Measurements from ENCODE around the gene NTN1. TPM values are rescaled to one million over a fixed set of nuclear protein-coding genes. Genes with fewer than 3 reads are reported as not detected.

The NTN1 gene
- total RNA-seq, 1 experiment from 2014 or later: 4.2 TPM

DNA sequence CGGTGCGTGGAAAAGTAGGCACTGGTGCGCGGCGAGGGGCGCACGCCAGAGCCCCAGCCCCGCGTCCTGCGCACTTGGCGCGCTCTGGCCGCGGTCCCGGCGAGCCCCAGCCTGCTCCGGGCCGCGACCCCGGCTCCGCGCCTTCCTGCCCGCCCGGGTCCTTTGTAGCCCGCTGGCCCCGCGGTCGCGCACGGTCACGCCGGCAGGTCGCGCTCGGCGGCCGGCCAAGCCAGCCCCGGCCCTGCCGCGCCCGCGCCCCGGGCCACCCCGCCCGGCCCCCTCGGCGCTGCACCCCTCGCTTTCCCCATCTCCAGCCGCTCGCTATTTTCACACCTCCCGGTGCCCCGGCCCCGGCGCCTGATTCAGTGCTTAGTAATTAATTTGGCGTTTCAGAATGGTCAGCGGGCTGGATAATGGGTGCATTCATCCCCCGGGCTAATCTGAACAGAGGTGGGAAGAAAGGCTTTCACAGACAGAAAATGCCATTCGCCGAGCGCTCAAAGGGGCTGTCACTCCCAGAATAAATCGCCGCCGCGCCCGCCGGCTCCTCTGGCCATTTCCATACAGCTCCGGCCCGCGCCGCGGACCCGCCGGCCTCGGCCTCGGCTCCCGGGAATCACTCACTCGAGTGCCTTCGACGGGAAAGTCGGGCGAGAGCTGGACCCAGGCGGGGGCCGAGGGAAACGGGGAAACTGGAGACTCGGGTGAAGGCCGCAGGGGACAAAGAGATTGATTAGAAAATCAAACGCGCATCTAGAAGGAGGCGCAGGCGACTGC, 17.8 kb upstream of the NTN1 start:
- RAD21 ChIA-PET (ENCODE audit: low non-redundant PET in 1 of 2, low total read pairs in 2 of 2, uncharacterized antibody in 2 of 2, unreplicated experiment in 2 of 2): no interaction called here
- no peak for DNase-seq (ENCODE audit: low read depth, low spot score)
- peaks cover 0 to 4% of the 10 kb centered on the region in 2 experiments; a peak in 1 of 4 replicates for H3K4me1 ChIP-seq (ENCODE audit: control insufficient read depth in 1 of 2, insufficient read depth in 2 of 2, low read length in 2 of 2)
- no peak overlapping the region for H3K4me3 ChIP-seq (replicated peaks in 1 of 2; ENCODE audit: low read depth in 1 of 2, low read length in 2 of 2)
- CTCF ChIA-PET: no interaction called here
- H3K27me3 ChIP-seq (ENCODE audit: insufficient read depth, low read length): no peaks in the 10 kb centered on the region
- POLR2A ChIA-PET: no interaction called here
- BruUV-seq (replicated peaks): no TSS peak
- H3K36me3 ChIP-seq (ENCODE audit: control insufficient read depth in 1 of 2, insufficient read depth in 2 of 2, low read length in 2 of 2): no peaks in the 10 kb centered on the region
- no peaks in the 10 kb centered on the region for H4K20me1 ChIP-seq (ENCODE audit: insufficient read depth)
- ATAC-seq: no peak
- H3K27ac ChIP-seq (ENCODE audit: low read depth, low read length): no peak overlapping the region
- no peaks in the 10 kb centered on the region for H3K79me2 ChIP-seq (ENCODE audit: insufficient read depth, low read length)
- intact Hi-C loops (cut with micrococcal nuclease): no loop called here
- 0 out of 4 replicates have a peak, but pooled peaks cover 0 to 3% of the 10 kb centered on the region in 2 experiments for H3K9me3 ChIP-seq (ENCODE audit: control insufficient read depth in 1 of 2, insufficient read depth in 1 of 2, low read depth in 1 of 2, low read length in 2 of 2)
- H3K4me2 ChIP-seq (ENCODE audit: low read length): no peak overlapping the region
- H3K9me2 ChIP-seq (ENCODE audit: insufficient read depth): no peaks in the 10 kb centered on the region
- no peak overlapping the region for H2AFZ ChIP-seq (ENCODE audit: low read depth, low read length, poor library complexity, severe bottlenecking)
- H3K9ac ChIP-seq (ENCODE audit: low read length): no peak overlapping the region
- TF ChIP-seq YY1 (IDR thresholded peaks at IDR 0.05; ENCODE audit: extremely low read depth, insufficient replicate concordance, low read depth, low read length) (no peak), ZNF274 (IDR thresholded peaks at IDR 0.05; ENCODE audit: low read depth, low read length) (no peak), EGR1 (IDR thresholded peaks at IDR 0.05; ENCODE audit: low read depth) (no peak), SP1 (IDR thresholded peaks at IDR 0.05; ENCODE audit: low read depth) (no peak), CBX3 (IDR thresholded peaks at IDR 0.05; ENCODE audit: low read depth) (no peak), POLR2A (IDR thresholded peaks at IDR 0.05; ENCODE audit: borderline replicate concordance, extremely low read depth, insufficient read depth, insufficient read length) (no peak)
- TF ChIP-seq, protein P1, sequence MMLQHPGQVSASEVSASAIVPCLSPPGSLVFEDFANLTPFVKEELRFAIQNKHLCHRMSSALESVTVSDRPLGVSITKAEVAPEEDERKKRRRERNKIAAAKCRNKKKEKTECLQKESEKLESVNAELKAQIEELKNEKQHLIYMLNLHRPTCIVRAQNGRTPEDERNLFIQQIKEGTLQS (IDR thresholded peaks at IDR 0.05): no peak
- TF ChIP-seq, protein P2, sequence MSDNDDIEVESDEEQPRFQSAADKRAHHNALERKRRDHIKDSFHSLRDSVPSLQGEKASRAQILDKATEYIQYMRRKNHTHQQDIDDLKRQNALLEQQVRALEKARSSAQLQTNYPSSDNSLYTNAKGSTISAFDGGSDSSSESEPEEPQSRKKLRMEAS (IDR thresholded peaks at IDR 0.05): no peak
- TF ChIP-seq, protein P3, sequence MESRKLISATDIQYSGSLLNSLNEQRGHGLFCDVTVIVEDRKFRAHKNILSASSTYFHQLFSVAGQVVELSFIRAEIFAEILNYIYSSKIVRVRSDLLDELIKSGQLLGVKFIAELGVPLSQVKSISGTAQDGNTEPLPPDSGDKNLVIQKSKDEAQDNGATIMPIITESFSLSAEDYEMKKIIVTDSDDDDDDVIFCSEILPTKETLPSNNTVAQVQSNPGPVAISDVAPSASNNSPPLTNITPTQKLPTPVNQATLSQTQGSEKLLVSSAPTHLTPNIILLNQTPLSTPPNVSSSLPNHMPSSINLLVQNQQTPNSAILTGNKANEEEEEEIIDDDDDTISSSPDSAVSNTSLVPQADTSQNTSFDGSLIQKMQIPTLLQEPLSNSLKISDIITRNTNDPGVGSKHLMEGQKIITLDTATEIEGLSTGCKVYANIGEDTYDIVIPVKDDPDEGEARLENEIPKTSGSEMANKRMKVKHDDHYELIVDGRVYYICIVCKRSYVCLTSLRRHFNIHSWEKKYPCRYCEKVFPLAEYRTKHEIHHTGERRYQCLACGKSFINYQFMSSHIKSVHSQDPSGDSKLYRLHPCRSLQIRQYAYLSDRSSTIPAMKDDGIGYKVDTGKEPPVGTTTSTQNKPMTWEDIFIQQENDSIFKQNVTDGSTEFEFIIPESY (IDR thresholded peaks at IDR 0.05; ENCODE audit: extremely low read depth, insufficient replicate concordance, low read length): no peak

Data from HCT116 (cell line).